Smooth muscle cell (in vitro differentiated cells): Measurements from ENCODE around the gene PRR20E. TPM values are rescaled to one million over a fixed set of nuclear protein-coding genes. Genes with fewer than 3 reads are reported as not detected.
"Not testable (repeated sequence)": the region's sequence is repeated elsewhere in the genome, so short reads cannot be mapped to it uniquely, and the experiment has no call there.

Source experiments
- DNase-seq: peaks from one replicate; lab custom pipeline; 2025; ENCODE audit not compliant: unreplicated experiment; lab: John Stamatoyannopoulos, UW
- H2AFZ ChIP-seq: fragments of 200-600 bp; sonication (generic); 2 replicates; pipeline ENCODE4 v1.6.0; 2016; ENCODE audit warnings: antibody characterized with exemption, low read depth, mild to moderate bottlenecking
- H3F3A ChIP-seq: fragments of 200-600 bp; sonication (generic); 2 replicates; pipeline ENCODE4 v1.6.0; 2017; ENCODE audit warnings: antibody characterized with exemption, low read depth
- H3K27ac ChIP-seq: fragments of 200-600 bp; sonication (generic); 2 replicates; pipeline ENCODE4 v1.5.1; 2016; ENCODE audit warnings: low read depth, mild to moderate bottlenecking
- H3K27me3 ChIP-seq: fragments of 200-600 bp; sonication (generic); 2 replicates; pipeline ENCODE4 v1.6.1; 2016; ENCODE audit warnings: low read depth, mild to moderate bottlenecking
- H3K36me3 ChIP-seq: fragments of 200-600 bp; sonication (generic); 2 replicates; pipeline ENCODE4 v1.5.1; 2016; ENCODE audit warnings: low read depth
- H3K4me1 ChIP-seq: fragments of 200-600 bp; sonication (generic); 2 replicates; pipeline ENCODE4 v1.5.1; 2016; ENCODE audit warnings: low read depth
- H3K4me2 ChIP-seq: fragments of 200-600 bp; sonication (generic); 2 replicates; pipeline ENCODE4 v1.6.0; 2016; ENCODE audit warnings: mild to moderate bottlenecking
- H3K4me3 ChIP-seq: fragments of 200-600 bp; sonication (generic); 2 replicates; pipeline ENCODE4 v1.5.1; 2016; ENCODE audit warnings: mild to moderate bottlenecking
- H3K79me2 ChIP-seq: fragments of 200-600 bp; sonication (generic); 2 replicates; pipeline ENCODE4 v1.6.0; 2016; ENCODE audit warnings: low read depth, mild to moderate bottlenecking
- H3K9ac ChIP-seq: fragments of 200-600 bp; sonication (generic); 2 replicates; pipeline ENCODE4 v1.6.0; 2016; ENCODE audit warnings: low read depth
- H3K9me3 ChIP-seq: fragments of 200-600 bp; sonication (generic); replicated peaks from 2 replicates; pipeline ENCODE4 v1.5.1; 2016; ENCODE audit warnings: low read depth
- H4K20me1 ChIP-seq: fragments of 200-600 bp; sonication (generic); 2 replicates; pipeline ENCODE4 v1.6.0; 2016; ENCODE audit warnings: low read depth
- CTCF ChIP-seq: fragments of 200-600 bp; sonication (generic); IDR thresholded peaks from 2 replicates; pipeline ENCODE4 v1.5.1; 2017; ENCODE audit warnings: borderline replicate concordance, mild to moderate bottlenecking, antibody characterized with exemption; ENCODE audit not compliant: insufficient read depth, poor library complexity, severe bottlenecking
- WGBS: methylation state at CpG from one replicate; pipeline ENCODE4 v1.1.7; 2016; ENCODE audit warnings: low lambda C conversion rate; 5-methylcytosine and 5-hydroxymethylcytosine counted together
- polyA plus RNA-seq: library from polyadenylated mRNA; unstranded; fragments of >200 nt; fragmentation: Nextera tagmentation; extraction: Ambion mirVana; gene quantifications from 2 replicates; pipeline ENCODE4 v1.2.1, GENCODE V29; 2016
- total RNA-seq: library from RNA; depleted of rRNA; stranded (reverse); fragments of >200 nt; gene quantifications from 2 replicates; pipeline ENCODE4 v1.2.3, GENCODE V29; 2014

The PRR20E gene
- total RNA-seq (not detected in 2 replicates), polyA plus RNA-seq (not detected in 2 replicates)

GRCh38 chr13:57166897-57167296 lies at the start of gene PRR20E:
PRR20E (plus strand) TSS chr13:57167197; CDS start chr13:57167584, 387 bp downstream.
- not testable (repeated sequence) for H2AFZ ChIP-seq, H3F3A ChIP-seq, H3K9me3 ChIP-seq, H3K79me2 ChIP-seq, H3K9ac ChIP-seq, H3K36me3 ChIP-seq, H3K4me2 ChIP-seq, H4K20me1 ChIP-seq, DNase-seq, H3K4me3 ChIP-seq, H3K27ac ChIP-seq, H3K27me3 ChIP-seq, H3K4me1 ChIP-seq
- no CpG with 5 or more reads among the region's 22 CpGs for WGBS

- H3K4me3 ChIP-seq, result no peak overlapping the region
- H3K9me3 ChIP-seq, result no peaks in the 10 kb centered on the region
- no peak for TF ChIP-seq CTCF
- no peak overlapping the region for H3K27ac ChIP-seq
- H3K4me1 ChIP-seq, result no peaks in the 10 kb centered on the region
- no peak overlapping the region for H3K4me2 ChIP-seq
- H3K9ac ChIP-seq, result no peak overlapping the region
- DNase-seq, result no peak
- H4K20me1 ChIP-seq, result no peaks in the 10 kb centered on the region
- no peaks in the 10 kb centered on the region for H3K27me3 ChIP-seq
- H2AFZ ChIP-seq, result no peak overlapping the region
- 89% methylated on average over 1 of the region's 1 CpG for WGBS
- H3K79me2 ChIP-seq, result no peaks in the 10 kb centered on the region
- H3F3A ChIP-seq, result no peaks in the 10 kb centered on the region
- no peaks in the 10 kb centered on the region for H3K36me3 ChIP-seq
These were observed 43.3 kb upstream of the PRR20E start for GRCh38 chr13:57123681-57124080.

GRCh38 chr13:57128909-57129308 lies 38.1 kb upstream of the PRR20E start:
- Histone ChIP-seq H3K4me2 (no peak overlapping the region), H3K9me3 (no peaks in the 10 kb centered on the region), H3K4me3 (no peak overlapping the region), H3K79me2 (no peaks in the 10 kb centered on the region), H3K27ac (no peak overlapping the region), H3K36me3 (no peaks in the 10 kb centered on the region), H3K4me1 (no peaks in the 10 kb centered on the region), H3K9ac (no peak overlapping the region), H2AFZ (no peak overlapping the region), H3K27me3 (no peaks in the 10 kb centered on the region), H4K20me1 (no peaks in the 10 kb centered on the region), H3F3A (no peaks in the 10 kb centered on the region)
- 78% methylated on average over 6 of the region's 6 CpGs for WGBS
- DNase-seq, result no peak
- no peak for TF ChIP-seq CTCF

GRCh38 chr13:57136093-57136492 lies 30.9 kb upstream of the PRR20E start:
- Histone ChIP-seq H3F3A (no peaks in the 10 kb centered on the region), H3K27ac (no peak overlapping the region), H3K4me2 (no peak overlapping the region), H3K4me1 (no peaks in the 10 kb centered on the region), H3K9ac (no peak overlapping the region), H2AFZ (no peak overlapping the region), H4K20me1 (no peaks in the 10 kb centered on the region), H3K27me3 (no peaks in the 10 kb centered on the region), H3K9me3 (no peaks in the 10 kb centered on the region), H3K4me3 (no peak overlapping the region), H3K36me3 (no peaks in the 10 kb centered on the region), H3K79me2 (no peaks in the 10 kb centered on the region)
- no peak for TF ChIP-seq CTCF
- WGBS, result 79% methylated on average over 2 of the region's 2 CpGs
- no peak for DNase-seq
